ENCODE measurements around the gene SMYD3.
"Not testable (repeated sequence)": the region's sequence is repeated elsewhere in the genome, so short reads cannot be mapped to it uniquely, and the experiment has no call there.

SMYD3 gene

GRCh38 chr1:245730801-245731200 lies 776.3 kb downstream of the SMYD3 start:
- no peak overlapping the region for H3K9ac ChIP-seq (ENCODE audit: low read depth, low read length)
- no peaks in the 10 kb centered on the region for H3K9me3 ChIP-seq (ENCODE audit: insufficient read depth, low read length, severe bottlenecking)
- ATAC-seq (ENCODE audit: insufficient read depth, low read depth) (no peak), DNase-seq (no peak)
- TF ChIP-seq EZH2 (IDR thresholded peaks at IDR 0.05; ENCODE audit: borderline replicate concordance, low read depth, low read length, severe bottlenecking) (no peak), CTCF (IDR thresholded peaks at IDR 0.05; ENCODE audit: borderline replicate concordance, extremely low read depth, low read length, poor library complexity, severe bottlenecking) (no peak)
- no peak overlapping the region for H2AFZ ChIP-seq (ENCODE audit: low read depth, low read length)
- no peak overlapping the region for H3K4me3 ChIP-seq (ENCODE audit: low read depth in 1 of 2, low read length in 2 of 2)
- no peaks in the 10 kb centered on the region for H3K36me3 ChIP-seq (ENCODE audit: insufficient read depth, low read length)
- no peaks in the 10 kb centered on the region for H3K79me2 ChIP-seq (ENCODE audit: insufficient read depth, low read length)
- no peak overlapping the region for H3K4me2 ChIP-seq (ENCODE audit: insufficient read depth, low read length)
- no peaks in the 10 kb centered on the region for H3K4me1 ChIP-seq (ENCODE audit: insufficient read depth, low read length)
- H4K20me1 ChIP-seq (ENCODE audit: insufficient read depth, low read length): no peaks in the 10 kb centered on the region
- H3K27ac ChIP-seq (ENCODE audit: low read length): no peak overlapping the region
- H3K27me3 ChIP-seq (ENCODE audit: insufficient read depth, low read length, poor library complexity): no peaks in the 10 kb centered on the region

GRCh38 chr1:245728035-245728434 lies 779.0 kb downstream of the SMYD3 start:
- not testable (repeated sequence) for H3K9ac ChIP-seq (ENCODE audit: low read depth, low read length); H3K4me2 ChIP-seq (ENCODE audit: insufficient read depth, low read length); H3K4me1 ChIP-seq (ENCODE audit: insufficient read depth, low read length); ATAC-seq (ENCODE audit: insufficient read depth, low read depth); H3K27me3 ChIP-seq (ENCODE audit: insufficient read depth, low read length, poor library complexity); H3K36me3 ChIP-seq (ENCODE audit: insufficient read depth, low read length); H3K79me2 ChIP-seq (ENCODE audit: insufficient read depth, low read length); DNase-seq; H2AFZ ChIP-seq (ENCODE audit: low read depth, low read length); H4K20me1 ChIP-seq (ENCODE audit: insufficient read depth, low read length); H3K4me3 ChIP-seq (ENCODE audit: low read depth in 1 of 2, low read length in 2 of 2); H3K9me3 ChIP-seq (ENCODE audit: insufficient read depth, low read length, severe bottlenecking); H3K27ac ChIP-seq (ENCODE audit: low read length)

- Histone ChIP-seq H3K4me3 (ENCODE audit: low read depth in 1 of 2, low read length in 2 of 2) (no peak overlapping the region), H3K36me3 (ENCODE audit: insufficient read depth, low read length) (no peaks in the 10 kb centered on the region), H4K20me1 (ENCODE audit: insufficient read depth, low read length) (no peaks in the 10 kb centered on the region), H3K9me3 (ENCODE audit: insufficient read depth, low read length, severe bottlenecking) (no peaks in the 10 kb centered on the region), H3K9ac (ENCODE audit: low read depth, low read length) (no peak overlapping the region), H3K27me3 (ENCODE audit: insufficient read depth, low read length, poor library complexity) (no peaks in the 10 kb centered on the region), H3K4me2 (ENCODE audit: insufficient read depth, low read length) (no peak overlapping the region), H3K79me2 (ENCODE audit: insufficient read depth, low read length) (no peaks in the 10 kb centered on the region), H2AFZ (ENCODE audit: low read depth, low read length) (no peak overlapping the region), H3K27ac (ENCODE audit: low read length) (no peak overlapping the region), H3K4me1 (ENCODE audit: insufficient read depth, low read length) (no peaks in the 10 kb centered on the region)
- DNase-seq (no peak), ATAC-seq (ENCODE audit: insufficient read depth, low read depth) (no peak)
- TF ChIP-seq CTCF (IDR thresholded peaks at IDR 0.05; ENCODE audit: borderline replicate concordance, extremely low read depth, low read length, poor library complexity, severe bottlenecking) (no peak), EZH2 (IDR thresholded peaks at IDR 0.05; ENCODE audit: borderline replicate concordance, low read depth, low read length, severe bottlenecking) (no peak)
These were observed 785.6 kb downstream of the SMYD3 start for GRCh38 chr1:245721488-245721887.

- no peak overlapping the region for H2AFZ ChIP-seq (ENCODE audit: low read depth, low read length)
- DNase-seq: no peak
- H3K4me1 ChIP-seq (ENCODE audit: insufficient read depth, low read length): no peaks in the 10 kb centered on the region
- H3K9me3 ChIP-seq (ENCODE audit: insufficient read depth, low read length, severe bottlenecking): no peaks in the 10 kb centered on the region
- H3K4me3 ChIP-seq (ENCODE audit: low read depth in 1 of 2, low read length in 2 of 2): no peak overlapping the region
- H3K36me3 ChIP-seq (ENCODE audit: insufficient read depth, low read length): no peaks in the 10 kb centered on the region
- no peaks in the 10 kb centered on the region for H3K27me3 ChIP-seq (ENCODE audit: insufficient read depth, low read length, poor library complexity)
- TF ChIP-seq EZH2 (IDR thresholded peaks at IDR 0.05; ENCODE audit: borderline replicate concordance, low read depth, low read length, severe bottlenecking): no peak
- TF ChIP-seq CTCF (IDR thresholded peaks at IDR 0.05; ENCODE audit: borderline replicate concordance, extremely low read depth, low read length, poor library complexity, severe bottlenecking): no peak
- no peak for ATAC-seq (ENCODE audit: insufficient read depth, low read depth)
- H3K27ac ChIP-seq (ENCODE audit: low read length): no peak overlapping the region
- H3K79me2 ChIP-seq (ENCODE audit: insufficient read depth, low read length): no peaks in the 10 kb centered on the region
- no peaks in the 10 kb centered on the region for H4K20me1 ChIP-seq (ENCODE audit: insufficient read depth, low read length)
- no peak overlapping the region for H3K4me2 ChIP-seq (ENCODE audit: insufficient read depth, low read length)
- no peak overlapping the region for H3K9ac ChIP-seq (ENCODE audit: low read depth, low read length)
These were observed 788.1 kb downstream of the SMYD3 start for GRCh38 chr1:245718951-245719350.

Measured in DND-41 (cell line).